DND-41 (cell line): ENCODE results near the gene PDE3A.

ENCODE experiments used
- ATAC-seq: fragments of 200-7000 bp; cut with Tn5 transposase; 3 replicates; pipeline ENCODE4 v1.9.1; 2021; ENCODE audit warnings: low read depth; ENCODE audit not compliant: insufficient read depth
- DNase-seq: peaks from one replicate; pipeline ENCODE4 v3.0.0-alpha.2; 2020
- H2AFZ ChIP-seq: 2 replicates; pipeline ENCODE4 v1.6.0; 2012; ENCODE audit warnings: low read depth, low read length
- H3K27ac ChIP-seq: 2 replicates; pipeline ENCODE4 v1.5.1; 2012; ENCODE audit warnings: low read length, inconsistent platforms
- H3K27me3 ChIP-seq: fragments of 200-600 bp; sonication (generic); 2 replicates; pipeline ENCODE4 v1.6.0; 2012; ENCODE audit warnings: low read length, mild to moderate bottlenecking, inconsistent platforms; ENCODE audit not compliant: insufficient read depth, poor library complexity
- H3K36me3 ChIP-seq: 2 replicates; pipeline ENCODE4 v1.5.1; 2012; ENCODE audit warnings: low read length, inconsistent platforms; ENCODE audit not compliant: insufficient read depth
- H3K4me1 ChIP-seq: 2 replicates; pipeline ENCODE4 v1.5.1; 2012; ENCODE audit warnings: mild to moderate bottlenecking, low read length; ENCODE audit not compliant: insufficient read depth
- H3K4me2 ChIP-seq: 2 replicates; pipeline ENCODE4 v1.6.0; 2012; ENCODE audit warnings: mild to moderate bottlenecking, moderate library complexity, low read length, inconsistent platforms; ENCODE audit not compliant: insufficient read depth
- H3K4me3 ChIP-seq, 2 experiments: fragments of 200-600 bp in 1 of 2; shearing (Covaris generic) in 1 of 2; 2 replicates each; pipeline ENCODE4 v1.5.1; 2012 to 2016; ENCODE audit warnings: inconsistent platforms in 2 of 2, low read length in 2 of 2, mild to moderate bottlenecking in 2 of 2, low read depth in 1 of 2, moderate library complexity in 1 of 2
- H3K79me2 ChIP-seq: 2 replicates; pipeline ENCODE4 v1.6.0; 2012; ENCODE audit warnings: low read length, inconsistent platforms; ENCODE audit not compliant: insufficient read depth
- H3K9ac ChIP-seq: 2 replicates; pipeline ENCODE4 v1.6.0; 2012; ENCODE audit warnings: low read depth, mild to moderate bottlenecking, inconsistent platforms, low read length, moderate library complexity
- H3K9me3 ChIP-seq: 2 replicates; pipeline ENCODE4 v1.5.1; 2012; ENCODE audit warnings: low read length, moderate library complexity, mild to moderate bottlenecking, inconsistent platforms; ENCODE audit not compliant: insufficient read depth, severe bottlenecking
- H4K20me1 ChIP-seq: 2 replicates; pipeline ENCODE4 v1.6.0; 2012; ENCODE audit warnings: low read length; ENCODE audit not compliant: insufficient read depth
- EZH2 ChIP-seq: IDR thresholded peaks from 3 replicates; pipeline ENCODE4 v1.6.1; 2012; ENCODE audit warnings: borderline replicate concordance, low read depth, mild to moderate bottlenecking, moderate library complexity, low read length, inconsistent platforms; ENCODE audit not compliant: severe bottlenecking
- TF ChIP-seq, protein P1 (sequence below): IDR thresholded peaks from 2 replicates; pipeline ENCODE4 v1.5.1; 2012; ENCODE audit warnings: borderline replicate concordance, low read length, moderate library complexity, mild to moderate bottlenecking; ENCODE audit not compliant: poor library complexity, severe bottlenecking; ENCODE audit errors: extremely low read depth

The PDE3A gene

DNA sequence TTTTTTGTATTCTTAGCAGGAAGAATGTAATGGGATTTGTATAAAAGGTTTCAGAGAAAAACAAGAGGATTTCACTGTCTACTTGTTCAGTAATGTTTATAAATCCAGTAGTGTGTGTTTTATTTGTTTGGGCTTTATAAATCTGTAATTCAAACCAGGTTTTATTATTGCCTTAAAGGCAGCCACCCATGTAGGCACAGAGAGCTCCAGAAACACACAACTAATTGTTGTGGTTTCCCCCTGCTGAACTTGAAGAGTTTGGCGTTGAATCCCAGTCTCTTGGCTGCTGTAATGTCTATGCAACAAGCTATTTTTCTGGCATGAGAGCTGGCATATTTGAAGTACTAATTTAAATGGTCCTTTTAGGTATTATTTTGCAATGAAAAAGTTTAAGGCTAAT is 263.4 kb downstream of the PDE3A start:
- ATAC-seq (no peak), DNase-seq (no peak)
- H3K27ac ChIP-seq: no peak overlapping the region
- no peaks in the 10 kb centered on the region for H3K36me3 ChIP-seq
- TF ChIP-seq, protein P1, sequence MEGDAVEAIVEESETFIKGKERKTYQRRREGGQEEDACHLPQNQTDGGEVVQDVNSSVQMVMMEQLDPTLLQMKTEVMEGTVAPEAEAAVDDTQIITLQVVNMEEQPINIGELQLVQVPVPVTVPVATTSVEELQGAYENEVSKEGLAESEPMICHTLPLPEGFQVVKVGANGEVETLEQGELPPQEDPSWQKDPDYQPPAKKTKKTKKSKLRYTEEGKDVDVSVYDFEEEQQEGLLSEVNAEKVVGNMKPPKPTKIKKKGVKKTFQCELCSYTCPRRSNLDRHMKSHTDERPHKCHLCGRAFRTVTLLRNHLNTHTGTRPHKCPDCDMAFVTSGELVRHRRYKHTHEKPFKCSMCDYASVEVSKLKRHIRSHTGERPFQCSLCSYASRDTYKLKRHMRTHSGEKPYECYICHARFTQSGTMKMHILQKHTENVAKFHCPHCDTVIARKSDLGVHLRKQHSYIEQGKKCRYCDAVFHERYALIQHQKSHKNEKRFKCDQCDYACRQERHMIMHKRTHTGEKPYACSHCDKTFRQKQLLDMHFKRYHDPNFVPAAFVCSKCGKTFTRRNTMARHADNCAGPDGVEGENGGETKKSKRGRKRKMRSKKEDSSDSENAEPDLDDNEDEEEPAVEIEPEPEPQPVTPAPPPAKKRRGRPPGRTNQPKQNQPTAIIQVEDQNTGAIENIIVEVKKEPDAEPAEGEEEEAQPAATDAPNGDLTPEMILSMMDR: no peak
- TF ChIP-seq EZH2: no peak
- no peak overlapping the region for H3K4me2 ChIP-seq
- H3K79me2 ChIP-seq: no peaks in the 10 kb centered on the region
- no peaks in the 10 kb centered on the region for H4K20me1 ChIP-seq
- no peak overlapping the region for H3K9ac ChIP-seq
- no peaks in the 10 kb centered on the region for H3K27me3 ChIP-seq
- H3K4me1 ChIP-seq: no peaks in the 10 kb centered on the region
- no peak overlapping the region for H2AFZ ChIP-seq
- H3K4me3 ChIP-seq: no peak overlapping the region
- no peaks in the 10 kb centered on the region for H3K9me3 ChIP-seq

DNA sequence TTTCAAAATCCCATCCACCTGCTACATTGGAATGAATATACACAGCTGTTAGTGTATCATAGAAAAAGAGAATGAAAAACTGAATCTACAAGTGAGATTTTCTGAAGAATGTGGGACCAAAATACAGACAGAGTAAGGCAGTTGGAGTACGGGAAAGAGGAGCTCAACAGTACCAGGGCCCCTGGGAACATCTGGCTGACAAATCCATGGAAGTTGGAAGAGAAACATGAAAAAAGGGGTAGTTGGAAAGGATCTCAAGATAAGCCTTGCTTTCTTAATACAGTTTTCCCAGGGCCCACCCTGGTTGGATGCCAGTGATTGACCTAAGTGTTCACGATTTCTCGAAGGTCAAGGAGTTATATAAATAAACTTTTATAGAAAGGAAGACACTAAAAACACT is 272.8 kb downstream of the PDE3A start:
- DNase-seq (no peak), ATAC-seq (no peak)
- Histone ChIP-seq H3K4me3 (no peak overlapping the region), H4K20me1 (no peaks in the 10 kb centered on the region), H3K9ac (no peak overlapping the region), H3K4me2 (no peak overlapping the region), H3K27ac (no peak overlapping the region), H3K27me3 (no peaks in the 10 kb centered on the region), H3K36me3 (no peaks in the 10 kb centered on the region), H2AFZ (no peak overlapping the region), H3K4me1 (no peaks in the 10 kb centered on the region), H3K9me3 (no peaks in the 10 kb centered on the region), H3K79me2 (no peaks in the 10 kb centered on the region)
- TF ChIP-seq EZH2: no peak
- TF ChIP-seq, protein P1: no peak

DNA sequence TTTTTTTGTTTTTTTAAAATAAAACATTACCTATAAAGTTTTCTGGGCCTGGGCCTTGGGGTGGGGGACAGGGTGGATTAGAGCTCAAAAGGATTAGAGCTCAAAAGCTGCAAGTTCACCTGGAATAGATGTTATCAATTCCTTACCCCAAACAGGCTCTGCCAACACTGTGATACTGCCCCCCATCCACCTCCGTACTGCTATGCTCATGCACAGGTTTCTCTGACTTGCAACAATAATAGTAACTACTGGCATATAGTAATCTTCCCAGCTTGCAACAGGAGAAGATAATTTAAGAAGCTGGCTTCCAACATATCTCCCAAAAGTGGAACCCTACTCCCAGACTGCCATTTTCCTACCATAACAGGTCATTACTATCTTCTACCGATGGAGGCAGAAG is 275.5 kb downstream of the PDE3A start:
- no peak for DNase-seq
- no peak for ATAC-seq
- no peak overlapping the region for H3K27ac ChIP-seq
- TF ChIP-seq, protein P1: no peak
- TF ChIP-seq EZH2: no peak
- H3K9me3 ChIP-seq: no peaks in the 10 kb centered on the region
- no peaks in the 10 kb centered on the region for H3K4me1 ChIP-seq
- no peaks in the 10 kb centered on the region for H3K27me3 ChIP-seq
- H3K4me3 ChIP-seq: no peak overlapping the region
- no peaks in the 10 kb centered on the region for H3K79me2 ChIP-seq
- H4K20me1 ChIP-seq: no peaks in the 10 kb centered on the region
- H2AFZ ChIP-seq: no peak overlapping the region
- no peak overlapping the region for H3K9ac ChIP-seq
- H3K36me3 ChIP-seq: no peaks in the 10 kb centered on the region
- H3K4me2 ChIP-seq: no peak overlapping the region

DNA sequence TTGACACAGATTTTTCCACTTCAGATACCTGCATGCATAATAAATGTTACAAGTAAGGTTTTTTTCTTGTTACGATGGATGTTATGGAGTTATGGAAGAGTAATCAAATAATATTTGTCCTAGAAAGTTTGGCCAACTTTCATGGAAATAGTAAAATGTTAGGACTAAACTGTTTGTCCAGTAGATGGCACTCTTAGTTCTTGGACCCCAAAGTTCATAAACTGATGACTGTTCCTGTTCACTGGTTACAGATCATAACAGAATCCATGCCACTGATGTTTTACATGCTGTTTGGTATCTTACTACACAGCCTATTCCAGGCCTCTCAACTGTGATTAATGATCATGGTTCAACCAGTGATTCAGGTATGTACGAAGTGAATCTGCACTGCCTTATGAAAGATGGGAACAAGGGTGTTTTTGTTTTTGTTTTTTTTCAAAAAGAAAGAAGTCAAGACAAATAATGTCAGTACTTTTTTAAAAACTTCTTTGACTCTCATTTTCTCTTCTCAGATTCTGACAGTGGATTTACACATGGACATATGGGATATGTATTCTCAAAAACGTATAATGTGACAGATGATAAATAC is 278.0 kb downstream of the PDE3A start:
- Histone ChIP-seq H2AFZ (0 out of 2 replicates have a peak overlapping the region, but pooled peaks have one; percentile 27), H3K9me3 (no peaks in the 10 kb centered on the region), H3K4me3 (no peak overlapping the region), H3K79me2 (no peaks in the 10 kb centered on the region), H3K27ac (no peak overlapping the region), H4K20me1 (no peaks in the 10 kb centered on the region), H3K27me3 (no peaks in the 10 kb centered on the region), H3K4me2 (no peak overlapping the region), H3K9ac (no peak overlapping the region), H3K4me1 (no peaks in the 10 kb centered on the region), H3K36me3 (no peaks in the 10 kb centered on the region)
- DNase-seq (no peak), ATAC-seq (no peak)
- no peak for TF ChIP-seq EZH2
- TF ChIP-seq, protein P1: peak; percentile 71
